KMS-11 (cell line): ENCODE results near the gene CPEB2.

Experiments
- H2AFZ ChIP-seq: fragments of 200-600 bp; sonication (generic); 2 replicates; pipeline ENCODE4 v1.6.1; 2016; ENCODE audit warnings: antibody characterized with exemption, mixed run types, low read depth
- H3K27ac ChIP-seq: fragments of 200-600 bp; sonication (generic); 2 replicates; pipeline ENCODE4 v1.6.1; 2016; ENCODE audit warnings: mild to moderate bottlenecking, mixed run types
- H3K27me3 ChIP-seq: fragments of 200-600 bp; sonication (generic); 2 replicates; pipeline ENCODE4 v1.6.1; 2017; ENCODE audit warnings: mild to moderate bottlenecking, low read depth, mixed run types, moderate library complexity; ENCODE audit not compliant: insufficient read depth
- H3K36me3 ChIP-seq: fragments of 200-600 bp; sonication (generic); 2 replicates; pipeline ENCODE4 v1.6.1; 2017; ENCODE audit warnings: mild to moderate bottlenecking, mixed run types; ENCODE audit not compliant: insufficient read depth
- H3K4me1 ChIP-seq: fragments of 200-600 bp; sonication (generic); 2 replicates; pipeline ENCODE4 v1.6.1; 2016; ENCODE audit warnings: mild to moderate bottlenecking, low read depth, mixed run types; ENCODE audit not compliant: poor library complexity, severe bottlenecking
- H3K4me2 ChIP-seq: fragments of 200-600 bp; sonication (generic); 2 replicates; pipeline ENCODE4 v1.7.0; 2016; ENCODE audit warnings: mild to moderate bottlenecking, mixed run types
- H3K4me3 ChIP-seq: fragments of 200-600 bp; sonication (generic); IDR thresholded peaks from 2 replicates; pipeline ENCODE4 v1.6.1; 2017; ENCODE audit warnings: low read depth, low read length, mixed read lengths; ENCODE audit not compliant: insufficient read depth
- H3K79me2 ChIP-seq: fragments of 200-600 bp; sonication (generic); 2 replicates; pipeline ENCODE4 v1.6.1; 2016; ENCODE audit warnings: low read depth, mixed run types; ENCODE audit not compliant: insufficient read depth
- H3K9ac ChIP-seq: fragments of 200-600 bp; sonication (generic); 2 replicates; pipeline ENCODE4 v1.6.1; 2016; ENCODE audit warnings: mild to moderate bottlenecking, mixed run types
- H4K20me1 ChIP-seq: fragments of 200-600 bp; sonication (generic); 2 replicates; pipeline ENCODE4 v1.6.1; 2016; ENCODE audit warnings: mild to moderate bottlenecking, mixed run types; ENCODE audit not compliant: insufficient read depth
- TF ChIP-seq, protein P1 (sequence below): fragments of 200-600 bp; sonication (generic); conservative IDR thresholded peaks from 2 replicates; pipeline ENCODE4 v1.6.1; 2017; ENCODE audit warnings: low read depth, mild to moderate bottlenecking, antibody characterized with exemption, low read length, moderate library complexity, mixed read lengths

CPEB2 gene

DNA sequence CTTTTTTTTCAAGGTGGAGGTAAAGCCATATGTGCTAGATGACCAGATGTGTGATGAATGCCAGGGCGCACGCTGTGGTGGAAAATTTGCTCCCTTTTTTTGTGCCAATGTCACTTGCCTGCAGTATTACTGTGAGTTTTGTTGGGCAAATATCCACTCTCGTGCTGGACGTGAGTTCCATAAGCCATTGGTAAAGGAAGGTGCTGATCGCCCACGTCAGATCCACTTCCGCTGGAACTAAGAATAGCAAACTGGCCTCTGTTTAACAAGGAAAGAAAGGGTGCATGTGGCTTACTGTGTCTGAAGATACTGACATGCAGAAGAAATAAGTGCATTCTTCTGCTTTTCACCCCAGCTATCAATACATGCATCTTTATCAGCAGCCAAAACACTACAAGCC is 63.9 kb downstream of the CPEB2 start:
- no peaks in the 10 kb centered on the region for H3K27me3 ChIP-seq
- H4K20me1 ChIP-seq: no peaks in the 10 kb centered on the region
- no peak overlapping the region for H3K27ac ChIP-seq
- H2AFZ ChIP-seq: no peak overlapping the region
- H3K4me3 ChIP-seq: no peak overlapping the region
- H3K79me2 ChIP-seq: no peaks in the 10 kb centered on the region
- no peaks in the 10 kb centered on the region for H3K4me1 ChIP-seq
- H3K4me2 ChIP-seq: no peak overlapping the region
- H3K36me3 ChIP-seq: no peaks in the 10 kb centered on the region
- TF ChIP-seq, protein P1, sequence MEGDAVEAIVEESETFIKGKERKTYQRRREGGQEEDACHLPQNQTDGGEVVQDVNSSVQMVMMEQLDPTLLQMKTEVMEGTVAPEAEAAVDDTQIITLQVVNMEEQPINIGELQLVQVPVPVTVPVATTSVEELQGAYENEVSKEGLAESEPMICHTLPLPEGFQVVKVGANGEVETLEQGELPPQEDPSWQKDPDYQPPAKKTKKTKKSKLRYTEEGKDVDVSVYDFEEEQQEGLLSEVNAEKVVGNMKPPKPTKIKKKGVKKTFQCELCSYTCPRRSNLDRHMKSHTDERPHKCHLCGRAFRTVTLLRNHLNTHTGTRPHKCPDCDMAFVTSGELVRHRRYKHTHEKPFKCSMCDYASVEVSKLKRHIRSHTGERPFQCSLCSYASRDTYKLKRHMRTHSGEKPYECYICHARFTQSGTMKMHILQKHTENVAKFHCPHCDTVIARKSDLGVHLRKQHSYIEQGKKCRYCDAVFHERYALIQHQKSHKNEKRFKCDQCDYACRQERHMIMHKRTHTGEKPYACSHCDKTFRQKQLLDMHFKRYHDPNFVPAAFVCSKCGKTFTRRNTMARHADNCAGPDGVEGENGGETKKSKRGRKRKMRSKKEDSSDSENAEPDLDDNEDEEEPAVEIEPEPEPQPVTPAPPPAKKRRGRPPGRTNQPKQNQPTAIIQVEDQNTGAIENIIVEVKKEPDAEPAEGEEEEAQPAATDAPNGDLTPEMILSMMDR: no peak
- H3K9ac ChIP-seq: no peak overlapping the region

DNA sequence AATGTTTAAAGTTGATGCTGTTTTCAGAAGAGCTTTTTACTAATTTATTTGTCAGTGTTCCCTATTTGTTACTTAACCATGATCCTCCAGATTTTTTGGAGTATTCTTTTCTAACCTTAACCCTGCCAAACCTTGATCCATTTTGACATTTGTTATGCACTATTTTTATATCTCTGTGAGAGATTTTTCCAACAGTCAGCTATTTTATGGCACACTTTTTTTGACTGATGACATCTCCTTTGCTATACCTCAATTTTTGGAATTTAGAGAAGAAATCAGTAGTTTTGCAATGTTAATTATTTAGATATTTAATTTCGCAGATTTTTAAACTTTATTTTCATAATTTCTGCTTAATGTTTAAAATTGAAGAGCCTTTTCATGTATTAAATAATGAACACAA is 66.0 kb downstream of the CPEB2 start:
- no peak overlapping the region for H3K9ac ChIP-seq
- H3K4me3 ChIP-seq: no peak overlapping the region
- no peaks in the 10 kb centered on the region for H3K36me3 ChIP-seq
- H4K20me1 ChIP-seq: no peaks in the 10 kb centered on the region
- H3K4me2 ChIP-seq: no peak overlapping the region; the same call in 1 of the 2 replicates
- H3K27ac ChIP-seq: no peak overlapping the region
- no peaks in the 10 kb centered on the region for H3K79me2 ChIP-seq
- no peaks in the 10 kb centered on the region for H3K4me1 ChIP-seq
- no peaks in the 10 kb centered on the region for H3K27me3 ChIP-seq
- TF ChIP-seq, protein P1: no peak
- H2AFZ ChIP-seq: no peak overlapping the region

DNA sequence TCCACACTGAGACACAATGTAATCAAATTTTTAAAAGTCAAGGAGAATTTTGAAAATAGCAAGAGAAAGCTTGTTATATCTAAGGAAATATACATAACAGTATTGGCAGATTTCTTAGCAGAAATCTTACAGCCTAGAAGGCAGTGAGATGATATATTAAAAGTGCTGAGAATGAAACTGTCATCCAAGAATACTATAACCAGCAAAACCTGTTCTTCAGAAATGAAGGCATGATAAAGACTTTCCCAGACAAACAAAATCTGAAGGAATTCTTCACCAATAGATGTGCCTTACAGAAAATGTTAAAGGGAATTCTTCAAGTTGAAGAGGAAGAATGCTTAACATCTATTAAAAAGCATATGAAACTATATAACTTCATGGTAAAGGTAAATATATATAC is 73.6 kb downstream of the CPEB2 start:
- H3K4me3 ChIP-seq: no peak overlapping the region
- H3K36me3 ChIP-seq: no peaks in the 10 kb centered on the region
- no peaks in the 10 kb centered on the region for H3K27me3 ChIP-seq
- H3K27ac ChIP-seq: no peak overlapping the region
- H3K4me1 ChIP-seq: no peaks in the 10 kb centered on the region
- no peak overlapping the region for H3K9ac ChIP-seq
- H3K4me2 ChIP-seq: no peak overlapping the region
- TF ChIP-seq, protein P1: no peak
- H4K20me1 ChIP-seq: no peaks in the 10 kb centered on the region
- no peak overlapping the region for H2AFZ ChIP-seq
- H3K79me2 ChIP-seq: no peaks in the 10 kb centered on the region

DNA sequence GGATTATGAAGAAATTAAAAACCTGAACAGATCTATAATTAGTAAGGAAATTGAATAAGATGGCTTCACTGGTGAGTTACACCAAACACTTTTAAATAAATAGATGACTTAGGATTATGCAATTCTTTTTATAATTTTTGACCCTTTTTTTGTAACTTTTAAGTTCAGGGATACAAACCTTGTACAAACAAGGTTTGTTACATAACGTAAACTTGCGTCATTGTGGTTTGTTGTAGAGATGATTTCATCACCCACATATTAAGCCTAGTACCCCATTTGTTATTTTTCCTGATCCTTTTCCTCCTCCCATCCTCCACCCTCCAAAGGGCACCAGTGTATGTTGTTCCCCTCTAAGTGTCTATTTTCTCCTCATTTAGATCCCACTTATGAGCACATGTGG is 75.7 kb downstream of the CPEB2 start:
- Histone ChIP-seq H3K4me2 (no peak overlapping the region), H4K20me1 (no peaks in the 10 kb centered on the region)
- TF ChIP-seq, protein P1: no peak

More for the DNA sequence above, 75.7 kb downstream of the CPEB2 start:
- Histone ChIP-seq H3K27me3 (no peaks in the 10 kb centered on the region), H2AFZ (no peak overlapping the region), H3K4me1 (no peaks in the 10 kb centered on the region), H3K27ac (no peak overlapping the region), H3K79me2 (no peaks in the 10 kb centered on the region), H3K4me3 (no peak overlapping the region), H3K9ac (no peak overlapping the region), H3K36me3 (no peaks in the 10 kb centered on the region)
